ENCODE measurements around the gene PIBF1. TPM values are rescaled to one million over a fixed set of nuclear protein-coding genes. Genes with fewer than 3 reads are reported as not detected.

PIBF1 gene
- total and polyA plus RNA-seq, 11 donors = 7.6 to 24.1 (median 12.8) TPM

- ATAC-seq (no peak), DNase-seq (peak in 1 of 5 donors; percentile 29)
- Histone ChIP-seq H3K4me1 (no peaks in the 10 kb centered on the region), H3K27ac (no peak overlapping the region), H3K9me3 (no peaks in the 10 kb centered on the region), H3K36me3 (peaks cover 0 to 76% (median 36%) of the 10 kb centered on the region in 9 donors), H3K4me3 (no peak overlapping the region), H3K27me3 (no peaks in the 10 kb centered on the region)
- TF ChIP-seq POLR2A (IDR thresholded peaks at IDR 0.05) (no peak), CTCF (IDR thresholded peaks at IDR 0.05) (no peak)
- 93 to 98% (median 97%) methylated on average over 11 to 18 of the region's 18 CpGs for WGBS, 4 donors
- intact Hi-C loops (cut with DNase I) = no loop called here
Observed at GRCh38 chr13:72850959-72851677, 69.2 kb downstream of the PIBF1 start.

GRCh38 chr13:72851678-72852014, 69.7 kb downstream of the PIBF1 start:
- H3K36me3 ChIP-seq = peaks cover 0 to 72% (median 36%) of the 10 kb centered on the region in 9 donors
- intact Hi-C loops (cut with DNase I) = no loop called here
- H3K4me3 ChIP-seq = no peak overlapping the region
- 94 to 100% (median 96%) methylated on average over 3 of the region's 3 CpGs; no CpG with 5 or more reads in 1 of the 4 donors for WGBS, 4 donors
- DNase-seq (no peak), ATAC-seq (no peak)
- TF ChIP-seq CTCF (IDR thresholded peaks at IDR 0.05) (no peak), POLR2A (IDR thresholded peaks at IDR 0.05) (no peak)
- no peaks in the 10 kb centered on the region for H3K4me1 ChIP-seq
- H3K27ac ChIP-seq = no peak overlapping the region
- H3K9me3 ChIP-seq = no peaks in the 10 kb centered on the region
- no peaks in the 10 kb centered on the region for H3K27me3 ChIP-seq

GRCh38 chr13:72852207-72852606, 70.3 kb downstream of the PIBF1 start:
- intact Hi-C loops (cut with DNase I) = no loop called here
- DNase-seq (peak in 2 of 5 donors; percentile 26 to 47), ATAC-seq (peak in 1 of 4 donors; percentile 38)
- no peak for TF ChIP-seq CTCF (IDR thresholded peaks at IDR 0.05)
- TF ChIP-seq POLR2A (IDR thresholded peaks at IDR 0.05) = no peak
- Histone ChIP-seq H3K4me3 (no peak overlapping the region), H3K27ac (no peak overlapping the region), H3K4me1 (no peaks in the 10 kb centered on the region), H3K36me3 (peaks cover 0 to 69% (median 33%) of the 10 kb centered on the region in 9 donors), H3K27me3 (no peaks in the 10 kb centered on the region), H3K9me3 (no peaks in the 10 kb centered on the region)
- 95 to 99% (median 97%) methylated on average over 8 to 12 of the region's 12 CpGs for WGBS, 4 donors

- no peak for TF ChIP-seq POLR2A (IDR thresholded peaks at IDR 0.05)
- TF ChIP-seq CTCF (IDR thresholded peaks at IDR 0.05) = no peak
- Histone ChIP-seq H3K9me3 (no peaks in the 10 kb centered on the region), H3K27me3 (no peaks in the 10 kb centered on the region), H3K4me3 (no peak overlapping the region), H3K27ac (no peak overlapping the region), H3K36me3 (peaks cover 0 to 61% (median 25%) of the 10 kb centered on the region in 9 donors), H3K4me1 (no peaks in the 10 kb centered on the region)
- DNase-seq = no peak
- no peak for ATAC-seq
- 99 to 100% (median 100%) methylated on average over 1 of the region's 1 CpG for WGBS, 4 donors
- intact Hi-C loops (cut with DNase I) = no loop called here
Observed at GRCh38 chr13:72853000-72853399, 71.1 kb downstream of the PIBF1 start.

Measured in heart left ventricle (tissue), 16 donors.